Omental fat pad (tissue), 4 donors: ENCODE data around the gene ST3GAL5. TPM values are rescaled to one million over a fixed set of nuclear protein-coding genes. Genes with fewer than 3 reads are reported as not detected.

Source experiments
- ATAC-seq: fragments of 150-250 bp; one replicate; pipeline ENCODE4 v1.9.1; 2016; ENCODE audit warnings: mild to moderate bottlenecking, moderate library complexity; ENCODE audit not compliant: low FRiP score
- DNase-seq: peaks from one replicate; pipeline ENCODE4 v3.0.0-alpha.2; 2019; ENCODE audit warnings: low spot score
- total RNA-seq, 4 donors: library from RNA; depleted of rRNA; stranded (reverse); fragments of >200 nt; gene quantifications; one replicate each; pipeline ENCODE4 v1.1.0, GENCODE V29; 2016
- TF ChIP-seq, protein P1 (sequence below), 3 donors: fragments of 450-650 bp; IDR thresholded peaks; one replicate each; pipeline ENCODE4 v1.5.1; 2016 to 2017; ENCODE audit warnings: antibody characterized with exemption in 3 of 3, mild to moderate bottlenecking in 3 of 3, moderate library complexity in 2 of 3

The ST3GAL5 gene
- total RNA-seq, 4 donors from 2014 or later, result 41.7 to 89.5 (median 59.4) TPM

DNA sequence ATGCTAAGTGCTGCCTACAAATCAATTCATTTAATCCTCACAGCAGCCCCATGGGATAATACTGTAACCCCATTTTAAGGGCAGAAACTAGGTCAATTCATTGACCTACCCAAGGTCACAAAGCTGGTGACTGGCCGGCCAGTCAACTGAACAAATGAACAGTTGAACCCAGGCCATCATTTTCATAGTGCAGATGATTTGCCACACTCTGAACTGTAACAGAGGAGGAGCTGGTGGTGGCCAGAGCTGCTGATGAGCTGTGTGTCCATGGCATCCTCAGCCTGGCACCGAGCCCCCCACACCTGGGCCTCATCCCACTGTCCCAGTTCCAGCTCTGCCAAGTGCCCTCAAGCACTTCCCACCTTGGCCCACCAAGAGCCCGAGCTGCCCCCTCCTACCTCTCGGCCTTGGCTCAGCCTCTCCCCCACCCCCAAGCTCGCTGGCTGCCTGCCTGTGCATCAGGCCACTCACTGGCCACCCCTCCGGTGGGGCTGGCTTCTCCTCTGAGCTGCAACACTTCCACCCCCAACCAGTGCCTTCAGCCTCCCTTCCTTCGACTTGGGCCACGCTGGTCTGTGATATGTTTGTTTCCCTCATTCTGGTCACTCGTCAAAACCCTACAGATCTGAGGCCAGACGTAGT is 76.6 kb downstream of the ST3GAL5 start:
- TF ChIP-seq, protein P1, sequence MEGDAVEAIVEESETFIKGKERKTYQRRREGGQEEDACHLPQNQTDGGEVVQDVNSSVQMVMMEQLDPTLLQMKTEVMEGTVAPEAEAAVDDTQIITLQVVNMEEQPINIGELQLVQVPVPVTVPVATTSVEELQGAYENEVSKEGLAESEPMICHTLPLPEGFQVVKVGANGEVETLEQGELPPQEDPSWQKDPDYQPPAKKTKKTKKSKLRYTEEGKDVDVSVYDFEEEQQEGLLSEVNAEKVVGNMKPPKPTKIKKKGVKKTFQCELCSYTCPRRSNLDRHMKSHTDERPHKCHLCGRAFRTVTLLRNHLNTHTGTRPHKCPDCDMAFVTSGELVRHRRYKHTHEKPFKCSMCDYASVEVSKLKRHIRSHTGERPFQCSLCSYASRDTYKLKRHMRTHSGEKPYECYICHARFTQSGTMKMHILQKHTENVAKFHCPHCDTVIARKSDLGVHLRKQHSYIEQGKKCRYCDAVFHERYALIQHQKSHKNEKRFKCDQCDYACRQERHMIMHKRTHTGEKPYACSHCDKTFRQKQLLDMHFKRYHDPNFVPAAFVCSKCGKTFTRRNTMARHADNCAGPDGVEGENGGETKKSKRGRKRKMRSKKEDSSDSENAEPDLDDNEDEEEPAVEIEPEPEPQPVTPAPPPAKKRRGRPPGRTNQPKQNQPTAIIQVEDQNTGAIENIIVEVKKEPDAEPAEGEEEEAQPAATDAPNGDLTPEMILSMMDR (IDR thresholded peaks at IDR 0.05), result no peak
- DNase-seq, result no peak
- ATAC-seq, result no peak

DNA sequence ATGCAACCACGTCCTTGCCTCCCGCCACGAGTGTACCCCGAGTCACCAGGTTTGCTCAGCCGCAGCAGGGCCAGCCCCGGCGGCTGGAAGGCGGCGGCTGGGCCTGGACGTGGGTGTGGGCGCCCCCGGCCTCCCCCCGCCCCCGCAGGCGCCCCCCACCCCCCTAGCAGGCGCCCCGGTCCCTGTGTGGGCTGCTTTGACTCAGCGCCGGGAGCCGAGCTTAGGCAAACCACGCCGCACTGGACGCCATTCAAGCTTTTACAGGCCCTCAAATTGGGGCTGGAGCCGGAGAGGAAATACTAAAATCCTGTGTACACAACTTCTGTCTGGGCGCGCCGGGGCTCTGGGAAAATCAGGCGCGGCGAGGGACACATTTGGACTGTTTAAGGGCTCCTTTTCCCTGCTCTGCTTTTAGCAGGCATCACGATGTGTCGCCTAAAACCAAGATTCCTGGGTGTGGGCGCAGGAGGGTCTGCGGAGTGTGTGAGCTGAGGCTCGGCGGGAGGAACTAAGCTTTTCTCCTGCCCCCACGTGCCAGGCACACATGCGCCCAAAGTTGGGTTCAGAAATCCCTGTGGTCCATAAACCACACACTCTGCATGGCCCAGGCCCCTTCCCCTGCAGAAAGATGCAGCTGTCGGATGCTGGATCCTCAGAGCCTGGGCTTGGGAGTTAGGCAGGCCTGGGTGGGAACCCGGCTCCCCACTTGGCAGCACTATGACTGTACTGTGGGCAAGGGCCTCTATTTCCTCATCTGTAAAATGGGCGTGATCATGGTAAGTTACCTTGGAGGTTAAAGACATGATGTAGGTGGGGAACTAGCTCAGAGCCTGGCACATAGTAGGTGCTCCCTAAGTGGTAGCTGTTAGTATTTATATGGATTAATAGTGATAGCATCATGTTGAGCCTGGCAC is 77.4 kb downstream of the ST3GAL5 start:
- ATAC-seq, result peak; percentile 9
- TF ChIP-seq, protein P1 (IDR thresholded peaks at IDR 0.05), result no peak
- no peak for DNase-seq

DNA sequence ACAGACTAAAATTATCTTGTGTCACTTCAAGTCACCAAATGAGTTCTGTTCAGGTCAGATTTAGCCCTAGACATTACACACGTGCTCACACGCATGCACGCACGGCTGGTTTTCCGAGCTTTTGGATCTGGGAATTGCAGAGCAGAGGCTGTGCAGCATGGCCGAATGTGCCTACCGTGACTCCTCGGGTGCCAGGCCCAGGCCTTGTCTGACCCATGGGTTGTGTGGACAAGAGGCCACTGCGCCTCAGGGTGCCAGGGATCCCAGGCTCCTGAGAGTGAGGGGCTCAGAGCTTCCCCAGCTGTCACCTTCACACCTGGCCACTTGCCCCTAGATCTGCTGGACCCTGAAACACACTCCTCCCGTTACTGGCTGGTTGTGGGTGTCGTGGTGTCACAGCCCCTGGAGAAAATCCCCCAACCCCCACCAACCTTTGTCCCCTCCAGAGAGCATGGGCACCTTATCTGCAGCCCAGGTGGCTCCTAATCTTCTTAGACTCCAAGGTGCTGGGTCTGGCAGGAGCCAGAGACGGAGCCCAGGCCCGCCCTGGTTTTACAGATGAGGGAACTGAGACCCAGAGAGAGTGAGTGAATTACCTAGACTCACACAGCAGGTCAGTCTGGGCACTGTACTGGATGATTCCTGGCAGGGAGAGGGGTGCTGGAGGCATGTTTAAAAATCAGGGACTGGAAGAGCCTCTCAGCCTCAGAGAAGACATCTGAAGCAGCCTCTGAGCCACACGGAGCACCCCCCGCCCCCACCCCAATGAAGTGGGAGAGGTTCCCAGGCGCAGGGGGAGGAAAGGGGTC is 78.2 kb downstream of the ST3GAL5 start:
- TF ChIP-seq, protein P1 (IDR thresholded peaks at IDR 0.05), result no peak
- no peak for DNase-seq
- no peak for ATAC-seq

DNA sequence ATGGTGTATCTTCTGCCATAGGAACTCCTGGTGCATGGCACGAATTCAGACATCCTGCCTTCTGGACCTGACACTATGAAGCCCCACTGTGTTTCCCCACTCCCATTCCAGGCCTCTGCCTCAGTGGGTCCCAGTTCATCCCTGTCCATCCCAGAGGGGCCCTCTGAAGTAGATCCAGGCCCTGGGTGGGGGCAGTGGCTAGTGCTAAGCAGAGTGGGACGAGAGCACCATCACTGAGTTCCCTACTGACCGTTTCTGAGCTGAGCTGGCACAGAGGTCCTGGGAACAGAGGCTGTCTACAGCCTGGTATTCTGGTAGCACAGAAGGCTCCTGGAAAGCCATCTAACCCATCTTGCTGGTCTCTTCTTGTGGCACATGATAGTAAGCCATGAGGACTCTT is 81.0 kb downstream of the ST3GAL5 start:
- ATAC-seq (no peak), DNase-seq (no peak)
- TF ChIP-seq, protein P1 (IDR thresholded peaks at IDR 0.05), result no peak

DNA sequence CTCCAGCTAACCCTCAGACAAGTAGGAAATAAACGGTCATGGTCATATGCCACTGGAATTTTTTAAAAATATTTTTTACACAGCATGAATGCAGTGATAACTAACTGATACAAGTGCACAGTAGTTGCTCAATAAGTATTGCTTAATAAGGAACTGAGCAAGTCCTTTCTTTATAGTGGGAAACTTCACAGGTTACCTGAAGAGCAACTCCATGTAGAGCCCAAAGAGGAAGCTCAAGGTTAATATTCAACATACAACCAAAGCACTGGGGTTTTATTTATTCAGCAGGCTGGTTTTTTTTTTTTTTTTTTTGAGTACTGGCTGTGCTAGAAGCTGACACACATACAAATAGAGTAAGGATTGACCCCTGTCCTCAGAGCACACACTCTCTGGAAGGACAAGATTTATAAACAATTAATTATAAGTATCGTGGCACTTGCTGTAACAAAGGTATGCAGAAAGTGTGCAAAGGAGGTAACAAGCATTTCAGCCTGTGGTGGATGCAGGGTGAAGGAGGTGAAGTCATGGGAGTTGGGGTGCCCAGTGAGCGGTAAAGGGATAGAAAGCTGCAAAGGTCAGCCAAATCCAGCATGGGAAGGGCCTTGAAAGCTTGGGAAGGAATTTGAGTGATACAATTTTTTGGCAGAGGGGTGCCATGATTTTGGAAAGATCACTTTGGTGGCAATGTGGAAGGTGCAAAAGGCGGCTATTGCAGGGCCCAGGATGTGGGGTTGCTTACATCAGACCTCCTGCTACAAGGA is 82.3 kb downstream of the ST3GAL5 start:
- ATAC-seq (no peak), DNase-seq (peak; percentile 14)
- TF ChIP-seq, protein P1 (IDR thresholded peaks at IDR 0.05), result no peak

DNA sequence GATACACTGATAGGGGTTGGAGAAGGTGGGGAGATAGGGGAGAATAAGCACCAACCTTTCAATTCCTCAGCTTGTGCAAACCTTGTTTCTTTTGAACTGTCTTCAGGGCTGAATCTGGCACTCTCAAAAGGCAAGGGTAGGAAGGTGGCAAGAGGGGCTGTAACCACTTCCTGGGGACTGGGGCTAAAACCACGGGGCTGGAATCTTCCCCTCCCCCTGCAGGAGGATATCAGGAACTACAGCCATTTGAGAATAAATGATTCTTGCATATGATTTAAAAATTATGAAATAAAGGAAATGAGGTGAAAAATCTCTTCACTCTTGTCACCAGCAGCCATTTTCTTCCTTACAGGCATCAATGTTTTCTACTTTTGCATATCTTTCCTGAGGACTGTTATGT is 84.2 kb downstream of the ST3GAL5 start:
- DNase-seq, result no peak
- TF ChIP-seq, protein P1 (IDR thresholded peaks at IDR 0.05), result no peak
- no peak for ATAC-seq
